Activated CD8-positive, alpha-beta memory T cell treated with anti-CD3 and anti-CD28 coated beads, Interleukin-2, amount 10 ng/mL, durations not matched to agents 7 days and 5 days (primary cell): ENCODE data around the gene IL17C. TPM values are rescaled to one million over a fixed set of nuclear protein-coding genes. Genes with fewer than 3 reads are reported as not detected.

ENCODE experiments used
- ATAC-seq: fragments of 150-1000 bp; cut with Tn5 transposase; one replicate; pipeline ENCODE4 v1.10.0; 2021; ENCODE audit warnings: moderate library complexity
- CTCF ChIA-PET: fragments of 350-600 bp; sonication (Branson Sonifier 250); formaldehyde crosslinking; loops from one replicate; lab custom pipeline; 2021; ENCODE audit warnings: antibody characterized with exemption; lab: Charles Lee
- DNase-seq: peaks from one replicate; pipeline ENCODE4 v3.0.0-alpha.2; 2020
- H3K27ac Mint-ChIP-seq: one replicate; pipeline ENCODE4 v1.8.0; 2021; ENCODE audit warnings: mild to moderate bottlenecking, mixed read lengths
- H3K27me3 Mint-ChIP-seq: one replicate; pipeline ENCODE4 v1.8.0; 2021; ENCODE audit warnings: mixed read lengths
- H3K36me3 Mint-ChIP-seq: one replicate; pipeline ENCODE4 v1.8.0; 2021; ENCODE audit warnings: mild to moderate bottlenecking, mixed read lengths
- H3K4me1 Mint-ChIP-seq: one replicate; pipeline ENCODE4 v1.8.0; 2021; ENCODE audit warnings: mixed read lengths
- H3K4me3 Mint-ChIP-seq: one replicate; pipeline ENCODE4 v1.8.0; 2021; ENCODE audit warnings: mild to moderate bottlenecking, moderate library complexity, mixed read lengths
- H3K9me3 Mint-ChIP-seq: one replicate; pipeline ENCODE4 v1.8.0; 2022; ENCODE audit warnings: low read depth, mixed read lengths
- total RNA-seq, 2 experiments: library from RNA; stranded (reverse); gene quantifications; one replicate each; pipeline ENCODE4 v1.2.3, GENCODE V29; 2021

Gene IL17C
- total RNA-seq, 2 experiments from 2014 or later = 0.29 TPM; not detected in 1

- no peak overlapping the region for H3K27ac Mint-ChIP-seq
- H3K4me1 Mint-ChIP-seq = peaks cover 12% of the 10 kb centered on the region
- H3K27me3 Mint-ChIP-seq = no peaks in the 10 kb centered on the region
- H3K4me3 Mint-ChIP-seq = no peak overlapping the region
- H3K36me3 Mint-ChIP-seq = peaks cover 4% of the 10 kb centered on the region
- CTCF ChIA-PET = interaction anchor here (1.5 kb wide), 1 partner anchor 26 kb away, joined by 3 read pairs; no protein-coding TSS in a partner anchor
- DNase-seq = no peak
- H3K9me3 Mint-ChIP-seq = no peaks in the 10 kb centered on the region
- ATAC-seq = no peak
Observed at GRCh38 chr16:88655053-88655732, 16.8 kb downstream of the IL17C start.

DNA sequence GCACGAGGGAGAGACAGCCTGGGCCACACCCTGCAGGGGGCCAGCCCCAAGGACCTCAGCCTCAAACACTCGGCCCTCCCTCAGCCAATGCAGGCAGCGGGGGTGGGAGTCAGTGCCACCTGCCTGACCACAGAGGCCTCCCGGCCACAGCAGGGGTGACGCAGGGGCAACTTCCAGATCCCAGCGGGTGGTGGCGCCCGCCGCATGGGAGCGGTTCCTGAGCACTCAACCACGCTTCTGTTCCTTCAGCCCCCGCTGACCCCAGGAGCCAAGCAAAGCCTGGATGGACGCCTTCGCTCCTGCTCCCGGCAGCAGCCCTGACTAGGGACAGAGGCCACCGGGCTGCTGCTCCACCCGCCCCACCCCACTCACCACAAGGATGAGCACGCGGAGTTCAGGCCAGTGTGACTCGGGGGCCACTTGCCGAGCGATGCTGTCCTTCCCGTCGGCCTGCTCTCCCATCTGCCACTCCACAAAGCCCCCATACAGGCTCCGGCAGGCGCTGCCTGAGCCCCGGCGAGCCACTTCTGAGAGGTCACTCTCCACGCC, 17.4 kb downstream of the IL17C start:
- H3K27me3 Mint-ChIP-seq = no peaks in the 10 kb centered on the region
- CTCF ChIA-PET = no interaction called here
- H3K4me1 Mint-ChIP-seq = peaks cover 12% of the 10 kb centered on the region
- DNase-seq = no peak
- ATAC-seq = no peak
- H3K27ac Mint-ChIP-seq = no peak overlapping the region
- H3K4me3 Mint-ChIP-seq = no peak overlapping the region
- no peaks in the 10 kb centered on the region for H3K9me3 Mint-ChIP-seq
- H3K36me3 Mint-ChIP-seq = peaks cover 6% of the 10 kb centered on the region

GRCh38 chr16:88656291-88656980, 18.1 kb downstream of the IL17C start:
- Mint-ChIP-seq H3K36me3 (peaks cover 6% of the 10 kb centered on the region), H3K27ac (no peak overlapping the region), H3K4me1 (peaks cover 13% of the 10 kb centered on the region), H3K27me3 (no peaks in the 10 kb centered on the region), H3K9me3 (no peaks in the 10 kb centered on the region), H3K4me3 (no peak overlapping the region)
- ATAC-seq (no peak), DNase-seq (no peak)
- CTCF ChIA-PET = no interaction called here

DNA sequence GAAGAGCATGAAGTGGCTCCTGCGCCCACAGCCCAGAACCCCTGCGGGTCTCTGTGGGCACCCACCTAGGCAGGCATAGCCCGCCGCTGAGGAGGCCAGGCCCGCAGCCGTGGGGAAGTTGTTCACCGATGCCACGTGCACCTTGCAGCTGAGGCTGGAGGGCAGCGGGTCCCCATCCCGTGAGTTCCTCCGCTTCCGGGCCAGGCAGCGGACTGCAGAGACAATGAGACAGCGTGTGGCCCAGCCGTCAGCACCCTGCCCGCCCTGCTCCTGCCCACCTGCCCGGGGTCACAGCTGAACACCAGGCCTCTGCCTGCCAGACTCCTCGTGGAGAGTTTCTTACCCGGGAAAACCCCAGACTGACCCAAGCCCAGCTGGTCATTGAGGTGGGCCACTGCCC, 19.0 kb downstream of the IL17C start:
- CTCF ChIA-PET = interaction anchor here (1.7 kb wide), 1 partner anchor 28 kb away, joined by 6 read pairs; no protein-coding TSS in a partner anchor
- no peak overlapping the region for H3K4me3 Mint-ChIP-seq
- peaks cover 13% of the 10 kb centered on the region for H3K4me1 Mint-ChIP-seq
- DNase-seq (no peak), ATAC-seq (no peak)
- no peaks in the 10 kb centered on the region for H3K27me3 Mint-ChIP-seq
- no peak overlapping the region for H3K27ac Mint-ChIP-seq
- H3K9me3 Mint-ChIP-seq = no peaks in the 10 kb centered on the region
- peaks cover 6% of the 10 kb centered on the region for H3K36me3 Mint-ChIP-seq

DNA sequence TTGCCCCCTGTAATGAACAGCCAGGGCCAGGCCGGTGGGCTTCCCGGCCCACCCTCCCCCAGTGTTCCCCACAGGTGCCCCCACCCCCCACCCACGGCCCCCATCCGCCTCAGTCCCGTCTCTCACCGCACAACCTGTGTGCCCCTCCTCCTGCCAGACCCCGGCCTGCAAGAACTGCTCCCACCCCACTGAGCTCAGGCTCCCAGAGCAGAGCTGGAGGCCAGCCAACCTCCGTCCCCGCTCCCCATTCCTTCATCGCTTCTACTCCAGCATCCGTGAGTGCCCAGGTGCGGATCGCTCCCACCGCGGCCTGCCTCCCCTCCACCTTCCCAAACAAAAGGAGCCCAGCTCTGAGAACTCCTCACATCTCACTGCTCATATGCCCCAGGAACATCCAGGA, 20.3 kb downstream of the IL17C start:
- Mint-ChIP-seq H3K9me3 (no peaks in the 10 kb centered on the region), H3K4me1 (peaks cover 13% of the 10 kb centered on the region), H3K4me3 (no peak overlapping the region), H3K27ac (no peak overlapping the region), H3K27me3 (no peaks in the 10 kb centered on the region), H3K36me3 (peaks cover 6% of the 10 kb centered on the region)
- CTCF ChIA-PET = interaction anchor here (1.7 kb wide), 1 partner anchor 26 kb away, joined by 6 read pairs; no protein-coding TSS in a partner anchor
- no peak for DNase-seq
- ATAC-seq = no peak

DNA sequence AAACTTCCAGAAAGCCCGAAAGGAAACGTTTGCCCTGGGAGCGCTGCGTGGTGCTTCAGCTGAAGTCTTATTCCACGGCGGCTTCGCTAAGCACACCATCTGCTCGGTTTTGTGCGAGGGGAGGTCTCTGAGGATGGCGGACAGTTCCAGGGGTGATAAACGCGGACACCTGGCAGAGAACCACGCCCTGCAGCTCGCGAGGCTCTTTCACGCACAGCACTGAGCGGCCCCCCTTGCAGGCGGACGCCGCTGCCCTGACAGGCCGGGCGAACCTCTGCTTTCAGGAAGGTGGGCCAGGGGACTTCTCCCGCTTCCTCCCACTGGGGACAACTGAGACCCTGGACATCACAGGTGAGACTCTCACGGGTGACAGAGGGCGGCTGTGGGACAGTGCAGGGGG, 20.8 kb downstream of the IL17C start:
- Mint-ChIP-seq H3K27ac (no peak overlapping the region), H3K4me1 (peaks cover 16% of the 10 kb centered on the region), H3K9me3 (no peaks in the 10 kb centered on the region), H3K36me3 (peaks cover 6% of the 10 kb centered on the region), H3K4me3 (no peak overlapping the region), H3K27me3 (no peaks in the 10 kb centered on the region)
- CTCF ChIA-PET = interaction anchor here (1.7 kb wide), 1 partner anchor 26 kb away, joined by 6 read pairs; no protein-coding TSS in a partner anchor
- ATAC-seq = no peak
- DNase-seq = no peak

DNA sequence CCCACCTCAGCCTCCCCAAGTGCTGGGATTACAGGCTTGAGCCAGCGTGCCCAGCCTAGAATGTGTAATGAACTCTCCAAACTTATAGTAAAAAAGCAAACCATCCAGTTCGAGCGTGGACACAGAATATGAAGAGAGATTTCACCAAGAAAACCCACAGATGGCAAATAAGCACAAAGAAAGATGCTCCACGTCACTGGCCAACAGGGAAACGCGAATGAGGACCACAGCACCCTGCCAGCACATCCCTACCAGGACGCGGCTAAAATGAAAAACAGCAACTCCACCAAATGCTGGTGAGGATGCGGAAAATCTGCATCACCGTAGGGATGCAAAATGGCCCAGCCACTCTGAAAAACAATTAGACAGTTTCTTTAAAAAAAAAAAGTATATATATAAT, 23.1 kb downstream of the IL17C start:
- CTCF ChIA-PET = interaction anchor here (1.4 to 1.6 kb wide), 3 partner anchors 24 to 76 kb away, joined by 3 to 6 read pairs (median 5); no protein-coding TSS in a partner anchor
- no peak for DNase-seq

GRCh38 chr16:88662222-88662842, 24.0 kb downstream of the IL17C start:
- ATAC-seq = peak; percentile 1
- peaks cover 21% of the 10 kb centered on the region for H3K4me1 Mint-ChIP-seq
- no peaks in the 10 kb centered on the region for H3K27me3 Mint-ChIP-seq
- H3K4me3 Mint-ChIP-seq = peak overlapping the region; percentile 85
- peak; percentile 56 for DNase-seq
- H3K9me3 Mint-ChIP-seq = no peaks in the 10 kb centered on the region
- CTCF ChIA-PET = interaction anchor here (0.8 to 1.6 kb wide), 8 partner anchors 9 to 84 kb away, joined by 3 to 9 read pairs (median 4); no protein-coding TSS in a partner anchor
- peaks cover 4% of the 10 kb centered on the region for H3K36me3 Mint-ChIP-seq
- peak overlapping the region; percentile 89 for H3K27ac Mint-ChIP-seq

More for the DNA sequence above, 23.1 kb downstream of the IL17C start:
- no peaks in the 10 kb centered on the region for H3K9me3 Mint-ChIP-seq
- H3K4me3 Mint-ChIP-seq = peak overlapping the region; percentile 23
- no peak for ATAC-seq
- peak overlapping the region; percentile 30 for H3K27ac Mint-ChIP-seq
- peaks cover 21% of the 10 kb centered on the region for H3K4me1 Mint-ChIP-seq
- H3K36me3 Mint-ChIP-seq = peaks cover 3% of the 10 kb centered on the region
- H3K27me3 Mint-ChIP-seq = no peaks in the 10 kb centered on the region

GRCh38 chr16:88662843-88663606, 24.7 kb downstream of the IL17C start, which contains the start of gene MVD:
MVD (minus strand) TSS chr16:88663091; CDS start chr16:88663080, 11 bp downstream.
- no peaks in the 10 kb centered on the region for H3K9me3 Mint-ChIP-seq
- H3K4me1 Mint-ChIP-seq = peaks cover 21% of the 10 kb centered on the region
- peaks cover 4% of the 10 kb centered on the region for H3K36me3 Mint-ChIP-seq
- peak within 1 kb of the TSS; percentile 85 for H3K4me3 Mint-ChIP-seq
- H3K27ac Mint-ChIP-seq = peak within 1 kb of the TSS; percentile 89
- CTCF ChIA-PET = interaction anchor here (0.8 to 1.6 kb wide), 7 partner anchors 8 to 84 kb away, joined by 3 to 9 read pairs (median 4); no protein-coding TSS in a partner anchor
- H3K27me3 Mint-ChIP-seq = no peaks in the 10 kb centered on the region
- DNase-seq = peak; percentile 98
- ATAC-seq = peak; percentile 99

- Mint-ChIP-seq H3K27me3 (no peaks in the 10 kb centered on the region), H3K36me3 (peaks cover 7% of the 10 kb centered on the region), H3K9me3 (no peaks in the 10 kb centered on the region), H3K27ac (no peak overlapping the region), H3K4me3 (peak overlapping the region; percentile 14), H3K4me1 (peaks cover 20% of the 10 kb centered on the region)
- ATAC-seq (no peak), DNase-seq (no peak)
- CTCF ChIA-PET = interaction anchor here (1.9 to 2.7 kb wide), 2 partner anchors 16 to 36 kb away, joined by 7 to 14 read pairs; no protein-coding TSS in a partner anchor
Observed at GRCh38 chr16:88665148-88665547, 26.8 kb downstream of the IL17C start.

- Mint-ChIP-seq H3K4me3 (no peak overlapping the region), H3K4me1 (peaks cover 19% of the 10 kb centered on the region), H3K36me3 (peaks cover 5% of the 10 kb centered on the region), H3K27me3 (no peaks in the 10 kb centered on the region), H3K27ac (no peak overlapping the region), H3K9me3 (no peaks in the 10 kb centered on the region)
- no peak for ATAC-seq
- CTCF ChIA-PET = interaction anchor here (1.9 to 2.7 kb wide), 2 partner anchors 16 to 36 kb away, joined by 7 to 14 read pairs; no protein-coding TSS in a partner anchor
- DNase-seq = no peak
Observed at GRCh38 chr16:88665570-88665969, 27.2 kb downstream of the IL17C start.

DNA sequence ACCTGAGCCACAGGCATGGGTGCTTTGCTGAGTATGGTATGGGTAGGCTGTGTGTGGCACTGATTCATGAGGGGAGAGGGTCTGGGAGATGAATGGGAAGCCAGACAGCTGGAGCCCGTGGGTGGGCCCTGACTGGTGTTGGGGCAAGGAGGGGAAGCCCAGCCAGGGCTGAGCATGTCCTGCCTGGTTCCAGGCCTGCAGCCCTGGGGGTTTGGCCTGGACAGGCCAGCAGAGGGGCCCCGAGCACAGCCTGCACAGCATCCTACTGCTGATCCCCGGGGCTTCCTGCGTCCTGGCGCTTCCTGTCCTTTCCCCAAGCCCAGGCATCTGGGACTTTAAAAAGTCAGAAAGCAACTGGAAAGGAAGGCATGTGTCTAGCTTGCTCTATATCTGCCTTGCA, 29.1 kb downstream of the IL17C start:
- DNase-seq = no peak
- ATAC-seq = no peak
- CTCF ChIA-PET = interaction anchor here (0.7 to 0.9 kb wide), 2 partner anchors 13 to 35 kb away, joined by 3 read pairs; no protein-coding TSS in a partner anchor
- Mint-ChIP-seq H3K4me3 (no peak overlapping the region), H3K4me1 (peaks cover 8% of the 10 kb centered on the region), H3K36me3 (peaks cover 5% of the 10 kb centered on the region), H3K27ac (no peak overlapping the region), H3K27me3 (no peaks in the 10 kb centered on the region), H3K9me3 (no peaks in the 10 kb centered on the region)
